ENCODE results near the gene SLC26A8. TPM values are rescaled to one million over a fixed set of nuclear protein-coding genes. Genes with fewer than 3 reads are reported as not detected.
A peak's percentile ranks its signal among the peaks of the same experiment; 100 is the strongest.

SLC26A8 gene
- total RNA-seq, 1 experiment from 2014 or later, result not detected

GRCh38 chr6:36028088-36028876, 3.8 kb upstream of the SLC26A8 start:
- ChIA-PET POLR2A (interaction anchor here (0.6 to 2.6 kb wide), 5 partner anchors 10 to 352 kb away, joined by 3 to 9 read pairs (median 4); no protein-coding TSS in a partner anchor), CTCF (interaction anchor here (0.8 to 1.6 kb wide), 7 partner anchors 10 to 96 kb away, joined by 3 to 9 read pairs (median 4); no protein-coding TSS in a partner anchor), RAD21 (ENCODE audit: low non-redundant PET in 1 of 2, low total read pairs in 2 of 2, uncharacterized antibody in 2 of 2, unreplicated experiment in 2 of 2) (interaction anchor here in 1 of 2 experiments (1.1 to 1.2 kb wide), 2 partner anchors 66 kb away, joined by 3 to 6 read pairs; no protein-coding TSS in a partner anchor)
- H3K4me2 ChIP-seq (ENCODE audit: low read length), result peak overlapping the region; percentile 84
- no peaks in the 10 kb centered on the region for H3K27me3 ChIP-seq (ENCODE audit: insufficient read depth, low read length)
- peak overlapping the region; percentile 95 to 98 for H3K4me3 ChIP-seq (replicated peaks in 1 of 2; ENCODE audit: low read depth in 1 of 2, low read length in 2 of 2)
- no peaks in the 10 kb centered on the region for H4K20me1 ChIP-seq (ENCODE audit: insufficient read depth)
- ATAC-seq (peak; percentile 43), DNase-seq (ENCODE audit: low read depth, low spot score) (no peak)
- H3K9me2 ChIP-seq (ENCODE audit: insufficient read depth), result no peaks in the 10 kb centered on the region
- no peaks in the 10 kb centered on the region for H3K9me3 ChIP-seq (ENCODE audit: control insufficient read depth in 1 of 2, insufficient read depth in 1 of 2, low read depth in 1 of 2, low read length in 2 of 2)
- peak overlapping the region; percentile 92 for H3K9ac ChIP-seq (ENCODE audit: low read length)
- peaks cover 4 to 21% of the 10 kb centered on the region in 2 experiments; a peak in 3 of 4 replicates for H3K4me1 ChIP-seq (ENCODE audit: control insufficient read depth in 1 of 2, insufficient read depth in 2 of 2, low read length in 2 of 2)
- intact Hi-C loops (cut with micrococcal nuclease), result no loop called here
- peaks cover 54% of the 10 kb centered on the region for H3K79me2 ChIP-seq (ENCODE audit: insufficient read depth, low read length)
- TF ChIP-seq FOSL1 (IDR thresholded peaks at IDR 0.05; ENCODE audit: low read depth), result no peak
- TF ChIP-seq ZFX (IDR thresholded peaks at IDR 0.05), result peak; percentile 91
- H2AFZ ChIP-seq (ENCODE audit: low read depth, low read length, poor library complexity, severe bottlenecking), result no peak overlapping the region
- H3K27ac ChIP-seq (ENCODE audit: low read depth, low read length), result peak overlapping the region; percentile 86
- H3K36me3 ChIP-seq (ENCODE audit: control insufficient read depth in 1 of 2, insufficient read depth in 2 of 2, low read length in 2 of 2), result no peaks in the 10 kb centered on the region
- BruUV-seq (replicated peaks), result no TSS peak

DNA sequence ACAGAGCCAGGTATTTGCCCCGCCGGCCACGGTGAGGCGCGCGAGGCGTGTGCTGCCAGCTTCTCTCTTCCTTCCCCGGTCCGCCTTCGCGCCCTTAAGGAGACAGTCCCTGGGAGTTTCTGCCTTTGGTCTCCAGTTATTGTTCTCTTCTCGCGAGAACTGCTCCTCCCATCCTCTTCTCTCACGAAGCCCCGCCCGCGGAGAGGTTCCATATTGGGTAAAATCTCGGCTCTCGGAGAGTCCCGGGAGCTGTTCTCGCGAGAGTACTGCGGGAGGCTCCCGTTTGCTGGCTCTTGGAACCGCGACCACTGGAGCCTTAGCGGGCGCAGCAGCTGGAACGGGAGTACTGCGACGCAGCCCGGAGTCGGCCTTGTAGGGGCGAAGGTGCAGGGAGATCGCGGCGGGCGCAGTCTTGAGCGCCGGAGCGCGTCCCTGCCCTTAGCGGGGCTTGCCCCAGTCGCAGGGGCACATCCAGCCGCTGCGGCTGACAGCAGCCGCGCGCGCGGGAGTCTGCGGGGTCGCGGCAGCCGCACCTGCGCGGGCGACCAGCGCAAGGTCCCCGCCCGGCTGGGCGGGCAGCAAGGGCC, 3.2 kb upstream of the SLC26A8 start, which contains the start of gene MAPK14:
MAPK14 (plus strand) TSS at position 308 of the 587 bp plus-strand sequence. CDS start 350 bp downstream, outside the sequence.
- no peak within 1 kb of the TSS for H2AFZ ChIP-seq (ENCODE audit: low read depth, low read length, poor library complexity, severe bottlenecking)
- ATAC-seq (peak; percentile 93), DNase-seq (ENCODE audit: low read depth, low spot score) (peak; percentile 100)
- H3K9me3 ChIP-seq (ENCODE audit: control insufficient read depth in 1 of 2, insufficient read depth in 1 of 2, low read depth in 1 of 2, low read length in 2 of 2), result no peaks in the 10 kb centered on the region
- H3K9ac ChIP-seq (ENCODE audit: low read length), result peak within 1 kb of the TSS; percentile 92
- peak within 1 kb of the TSS; percentile 86 for H3K27ac ChIP-seq (ENCODE audit: low read depth, low read length)
- BruUV-seq (replicated peaks), result no TSS peak
- H3K9me2 ChIP-seq (ENCODE audit: insufficient read depth), result no peaks in the 10 kb centered on the region
- H3K27me3 ChIP-seq (ENCODE audit: insufficient read depth, low read length), result no peaks in the 10 kb centered on the region
- RAD21 ChIA-PET (ENCODE audit: low non-redundant PET in 1 of 2, low total read pairs in 2 of 2, uncharacterized antibody in 2 of 2, unreplicated experiment in 2 of 2), result interaction anchor here in 1 of 2 experiments (0.5 to 1.2 kb wide), 2 partner anchors 30 to 67 kb away, joined by 3 read pairs; no protein-coding TSS in a partner anchor
- peaks cover 4 to 21% of the 10 kb centered on the region in 2 experiments; a peak in 3 of 4 replicates for H3K4me1 ChIP-seq (ENCODE audit: control insufficient read depth in 1 of 2, insufficient read depth in 2 of 2, low read length in 2 of 2)
- CTCF ChIA-PET, result interaction anchor here (0.8 to 1.6 kb wide), 7 partner anchors 10 to 96 kb away, joined by 3 to 9 read pairs (median 3); no protein-coding TSS in a partner anchor
- peak within 1 kb of the TSS; percentile 84 for H3K4me2 ChIP-seq (ENCODE audit: low read length)
- intact Hi-C loops (cut with micrococcal nuclease), result loop anchor here (1.0 to 2.0 kb wide), 4 partner anchors 68 to 333 kb away; partner anchors contain the start of gene BRPF3
- POLR2A ChIA-PET, result interaction anchor here (0.9 to 2.6 kb wide), 6 partner anchors 9 to 353 kb away, joined by 3 to 9 read pairs (median 4); no protein-coding TSS in a partner anchor
- peak within 1 kb of the TSS; percentile 95 to 98 for H3K4me3 ChIP-seq (replicated peaks in 1 of 2; ENCODE audit: low read depth in 1 of 2, low read length in 2 of 2)
- H3K36me3 ChIP-seq (ENCODE audit: control insufficient read depth in 1 of 2, insufficient read depth in 2 of 2, low read length in 2 of 2), result no peaks in the 10 kb centered on the region
- H3K79me2 ChIP-seq (ENCODE audit: insufficient read depth, low read length), result peaks cover 47% of the 10 kb centered on the region
- no peaks in the 10 kb centered on the region for H4K20me1 ChIP-seq (ENCODE audit: insufficient read depth)
- TF ChIP-seq, protein P1, sequence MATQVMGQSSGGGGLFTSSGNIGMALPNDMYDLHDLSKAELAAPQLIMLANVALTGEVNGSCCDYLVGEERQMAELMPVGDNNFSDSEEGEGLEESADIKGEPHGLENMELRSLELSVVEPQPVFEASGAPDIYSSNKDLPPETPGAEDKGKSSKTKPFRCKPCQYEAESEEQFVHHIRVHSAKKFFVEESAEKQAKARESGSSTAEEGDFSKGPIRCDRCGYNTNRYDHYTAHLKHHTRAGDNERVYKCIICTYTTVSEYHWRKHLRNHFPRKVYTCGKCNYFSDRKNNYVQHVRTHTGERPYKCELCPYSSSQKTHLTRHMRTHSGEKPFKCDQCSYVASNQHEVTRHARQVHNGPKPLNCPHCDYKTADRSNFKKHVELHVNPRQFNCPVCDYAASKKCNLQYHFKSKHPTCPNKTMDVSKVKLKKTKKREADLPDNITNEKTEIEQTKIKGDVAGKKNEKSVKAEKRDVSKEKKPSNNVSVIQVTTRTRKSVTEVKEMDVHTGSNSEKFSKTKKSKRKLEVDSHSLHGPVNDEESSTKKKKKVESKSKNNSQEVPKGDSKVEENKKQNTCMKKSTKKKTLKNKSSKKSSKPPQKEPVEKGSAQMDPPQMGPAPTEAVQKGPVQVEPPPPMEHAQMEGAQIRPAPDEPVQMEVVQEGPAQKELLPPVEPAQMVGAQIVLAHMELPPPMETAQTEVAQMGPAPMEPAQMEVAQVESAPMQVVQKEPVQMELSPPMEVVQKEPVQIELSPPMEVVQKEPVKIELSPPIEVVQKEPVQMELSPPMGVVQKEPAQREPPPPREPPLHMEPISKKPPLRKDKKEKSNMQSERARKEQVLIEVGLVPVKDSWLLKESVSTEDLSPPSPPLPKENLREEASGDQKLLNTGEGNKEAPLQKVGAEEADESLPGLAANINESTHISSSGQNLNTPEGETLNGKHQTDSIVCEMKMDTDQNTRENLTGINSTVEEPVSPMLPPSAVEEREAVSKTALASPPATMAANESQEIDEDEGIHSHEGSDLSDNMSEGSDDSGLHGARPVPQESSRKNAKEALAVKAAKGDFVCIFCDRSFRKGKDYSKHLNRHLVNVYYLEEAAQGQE (IDR thresholded peaks at IDR 0.05; ENCODE audit: low read depth), result no peak
- TF ChIP-seq ZFX (IDR thresholded peaks at IDR 0.05) (no peak), MAX (IDR thresholded peaks at IDR 0.05) (peak; percentile 79), TCF7L2 (IDR thresholded peaks at IDR 0.05; ENCODE audit: borderline replicate concordance, extremely low read depth, insufficient read depth, insufficient read length) (peak; percentile 56), CBX3 (IDR thresholded peaks at IDR 0.05; ENCODE audit: low read depth) (peak; percentile 76), YY1 (IDR thresholded peaks at IDR 0.05; ENCODE audit: extremely low read depth, insufficient replicate concordance, low read depth, low read length) (peak; percentile 64), POLR2A (IDR thresholded peaks at IDR 0.05; ENCODE audit: borderline replicate concordance, extremely low read depth, insufficient read depth, insufficient read length) (peak; percentile 89), ELF1 (IDR thresholded peaks at IDR 0.05; ENCODE audit: borderline replicate concordance, low read depth) (no peak)
- TF ChIP-seq, protein P2, sequence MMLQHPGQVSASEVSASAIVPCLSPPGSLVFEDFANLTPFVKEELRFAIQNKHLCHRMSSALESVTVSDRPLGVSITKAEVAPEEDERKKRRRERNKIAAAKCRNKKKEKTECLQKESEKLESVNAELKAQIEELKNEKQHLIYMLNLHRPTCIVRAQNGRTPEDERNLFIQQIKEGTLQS (IDR thresholded peaks at IDR 0.05), result no peak

Measured in HCT116 (cell line).